WTC11 (cell line): ENCODE data around the gene MAN1B1. TPM values are rescaled to one million over a fixed set of nuclear protein-coding genes. Genes with fewer than 3 reads are reported as not detected.

Experiments
- ATAC-seq: fragments of 200-7000 bp; cut with Tn5 transposase; 2 replicates; pipeline ENCODE4 v1.10.0; 2021; ENCODE audit warnings: mild to moderate bottlenecking, moderate library complexity
- CTCF ChIA-PET: fragments of 300-600 bp; sonication (Branson Sonifier 250); formaldehyde crosslinking; loops from one replicate; lab custom pipeline; 2021; ENCODE audit warnings: antibody characterized with exemption; lab: Charles Lee
- POLR2A ChIA-PET: fragments of 350-600 bp; sonication (Branson Sonifier 250); formaldehyde crosslinking; loops from one replicate; lab custom pipeline; 2021; ENCODE audit warnings: antibody characterized with exemption; lab: Charles Lee
- DNase-seq: peaks from one replicate; pipeline ENCODE4 v3.0.0; 2021; ENCODE audit warnings: low spot score
- H3K27ac Mint-ChIP-seq: 2 replicates; pipeline ENCODE4 v1.8.0; 2021; ENCODE audit warnings: mixed read lengths
- H3K27me3 Mint-ChIP-seq: 2 replicates; pipeline ENCODE4 v1.8.0; 2021; ENCODE audit warnings: low read depth, mild to moderate bottlenecking, moderate library complexity, mixed read lengths
- H3K36me3 Mint-ChIP-seq: 2 replicates; pipeline ENCODE4 v1.8.0; 2021; ENCODE audit warnings: mixed read lengths
- H3K4me1 Mint-ChIP-seq: 2 replicates; pipeline ENCODE4 v1.8.0; 2022; ENCODE audit warnings: mixed read lengths
- H3K4me3 Mint-ChIP-seq: 2 replicates; pipeline ENCODE4 v1.8.0; 2021; ENCODE audit warnings: mild to moderate bottlenecking, moderate library complexity, mixed read lengths
- H3K9me3 Mint-ChIP-seq: 2 replicates; pipeline ENCODE4 v1.8.0; 2021; ENCODE audit warnings: mixed read lengths
- CREB1 ChIP-seq: sonication (generic); formaldehyde crosslinking; IDR thresholded peaks from 2 replicates; pipeline ENCODE4 v1.8.0; 2023; ENCODE audit warnings: mild to moderate bottlenecking, missing genetic modification reagents
- JAZF1 ChIP-seq: fragments of 250-450 bp; sonication (Bioruptor Pico); IDR thresholded peaks from 2 replicates; pipeline ENCODE4 v1.9.0; 2021; ENCODE audit warnings: moderate library complexity, mild to moderate bottlenecking, inconsistent platforms
- JUN ChIP-seq: sonication (generic); formaldehyde crosslinking; IDR thresholded peaks from 2 replicates; pipeline ENCODE4 v1.8.0; 2023; ENCODE audit warnings: mild to moderate bottlenecking, missing genetic modification reagents
- MYBL2 ChIP-seq: sonication (generic); formaldehyde crosslinking; IDR thresholded peaks from 2 replicates; pipeline ENCODE4 v1.8.1; 2023; ENCODE audit warnings: mild to moderate bottlenecking, moderate library complexity, missing genetic modification reagents
- NFATC4 ChIP-seq: fragments of 250-450 bp; sonication (Bioruptor Pico); IDR thresholded peaks from 2 replicates; pipeline ENCODE4 v1.9.0; 2021; ENCODE audit warnings: mild to moderate bottlenecking
- OVOL2 ChIP-seq: fragments of 250-450 bp; sonication (Bioruptor Pico); IDR thresholded peaks from 2 replicates; pipeline ENCODE4 v1.9.0; 2021; ENCODE audit warnings: mild to moderate bottlenecking, borderline replicate concordance
- RELA ChIP-seq: sonication (generic); formaldehyde crosslinking; IDR thresholded peaks from 2 replicates; pipeline ENCODE4 v1.8.1; 2022; ENCODE audit warnings: missing genetic modification reagents, mild to moderate bottlenecking, borderline replicate concordance
- SOX15 ChIP-seq: fragments of 250-450 bp; sonication (Bioruptor Pico); IDR thresholded peaks from 2 replicates; pipeline ENCODE4 v1.9.0; 2021; ENCODE audit warnings: mild to moderate bottlenecking
- ZNF317 ChIP-seq: sonication (generic); formaldehyde crosslinking; IDR thresholded peaks from 2 replicates; pipeline ENCODE4 v1.8.1; 2023; ENCODE audit warnings: low read depth, mild to moderate bottlenecking, moderate library complexity, missing genetic modification reagents, borderline replicate concordance
- ZNF416 ChIP-seq: fragments of 250-450 bp; sonication (Bioruptor Pico); IDR thresholded peaks from 2 replicates; pipeline ENCODE4 v1.9.0; 2021; ENCODE audit warnings: mild to moderate bottlenecking, inconsistent platforms
- total RNA-seq: library from RNA; stranded (reverse); gene quantifications from 3 replicates; pipeline ENCODE4 v1.2.3, GENCODE V29; 2021
- TF ChIP-seq, protein P1 (sequence below): sonication (generic); formaldehyde crosslinking; IDR thresholded peaks from 2 replicates; pipeline ENCODE4 v1.8.1; 2022; ENCODE audit warnings: mild to moderate bottlenecking, missing genetic modification reagents, moderate library complexity, borderline replicate concordance
- TF ChIP-seq, protein P2 (sequence below): fragments of 250-450 bp; sonication (Bioruptor Pico); IDR thresholded peaks from 2 replicates; pipeline ENCODE4 v1.9.0; 2021; ENCODE audit warnings: mild to moderate bottlenecking
- TF ChIP-seq, protein P3 (sequence below): fragments of 250-450 bp; sonication (Bioruptor Pico); IDR thresholded peaks from 2 replicates; pipeline ENCODE4 v1.9.0; 2021; ENCODE audit warnings: mild to moderate bottlenecking, borderline replicate concordance
- TF ChIP-seq, protein P4 (sequence below): fragments of 250-450 bp; sonication (Bioruptor Pico); IDR thresholded peaks from 2 replicates; pipeline ENCODE4 v1.8.0; 2021; ENCODE audit warnings: mild to moderate bottlenecking

Gene MAN1B1
- total RNA-seq, 1 experiment from 2014 or later, result 57.1 TPM

DNA sequence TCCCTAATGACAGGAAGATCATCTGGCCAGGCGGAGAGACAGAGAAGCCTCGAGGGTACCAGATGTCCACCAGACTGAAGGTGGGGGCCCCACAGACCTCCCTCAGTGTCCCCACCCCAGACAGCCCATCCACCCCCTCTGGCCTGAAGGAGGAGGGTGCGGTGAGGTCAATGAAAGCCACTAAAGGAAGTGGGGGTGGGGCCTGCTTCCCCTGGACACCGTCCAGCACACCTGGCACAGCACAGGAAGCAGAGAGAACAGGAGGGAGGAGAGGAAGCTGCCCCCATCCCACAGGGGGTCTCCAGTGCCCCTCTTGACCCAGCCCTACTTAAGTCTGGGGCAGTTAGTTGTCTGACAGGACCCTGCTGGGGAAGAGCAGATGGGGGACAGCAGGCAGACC, 71.8 kb downstream of the MAN1B1 start:
- H3K27ac Mint-ChIP-seq, result no peak overlapping the region
- CTCF ChIA-PET, result interaction anchor here (1.0 to 2.0 kb wide), 3 partner anchors 90 to 130 kb away, joined by 3 to 4 read pairs (median 3); no protein-coding TSS in a partner anchor

More for the DNA sequence above, 71.8 kb downstream of the MAN1B1 start:
- Mint-ChIP-seq H3K4me3 (no peak overlapping the region), H3K4me1 (no peaks in the 10 kb centered on the region), H3K9me3 (no peaks in the 10 kb centered on the region), H3K27me3 (peaks cover 82% of the 10 kb centered on the region), H3K36me3 (no peaks in the 10 kb centered on the region)
- POLR2A ChIA-PET, result no interaction called here
- no peak for TF ChIP-seq CREB1 (CRISPR knock-in tag)
- TF ChIP-seq, protein P1, sequence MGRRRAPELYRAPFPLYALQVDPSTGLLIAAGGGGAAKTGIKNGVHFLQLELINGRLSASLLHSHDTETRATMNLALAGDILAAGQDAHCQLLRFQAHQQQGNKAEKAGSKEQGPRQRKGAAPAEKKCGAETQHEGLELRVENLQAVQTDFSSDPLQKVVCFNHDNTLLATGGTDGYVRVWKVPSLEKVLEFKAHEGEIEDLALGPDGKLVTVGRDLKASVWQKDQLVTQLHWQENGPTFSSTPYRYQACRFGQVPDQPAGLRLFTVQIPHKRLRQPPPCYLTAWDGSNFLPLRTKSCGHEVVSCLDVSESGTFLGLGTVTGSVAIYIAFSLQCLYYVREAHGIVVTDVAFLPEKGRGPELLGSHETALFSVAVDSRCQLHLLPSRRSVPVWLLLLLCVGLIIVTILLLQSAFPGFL, result no peak
- TF ChIP-seq OVOL2 (CRISPR knock-in tag), result no peak
- TF ChIP-seq, protein P2, sequence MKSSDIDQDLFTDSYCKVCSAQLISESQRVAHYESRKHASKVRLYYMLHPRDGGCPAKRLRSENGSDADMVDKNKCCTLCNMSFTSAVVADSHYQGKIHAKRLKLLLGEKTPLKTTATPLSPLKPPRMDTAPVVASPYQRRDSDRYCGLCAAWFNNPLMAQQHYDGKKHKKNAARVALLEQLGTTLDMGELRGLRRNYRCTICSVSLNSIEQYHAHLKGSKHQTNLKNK (CRISPR knock-in tag), result no peak
- TF ChIP-seq, protein P3, sequence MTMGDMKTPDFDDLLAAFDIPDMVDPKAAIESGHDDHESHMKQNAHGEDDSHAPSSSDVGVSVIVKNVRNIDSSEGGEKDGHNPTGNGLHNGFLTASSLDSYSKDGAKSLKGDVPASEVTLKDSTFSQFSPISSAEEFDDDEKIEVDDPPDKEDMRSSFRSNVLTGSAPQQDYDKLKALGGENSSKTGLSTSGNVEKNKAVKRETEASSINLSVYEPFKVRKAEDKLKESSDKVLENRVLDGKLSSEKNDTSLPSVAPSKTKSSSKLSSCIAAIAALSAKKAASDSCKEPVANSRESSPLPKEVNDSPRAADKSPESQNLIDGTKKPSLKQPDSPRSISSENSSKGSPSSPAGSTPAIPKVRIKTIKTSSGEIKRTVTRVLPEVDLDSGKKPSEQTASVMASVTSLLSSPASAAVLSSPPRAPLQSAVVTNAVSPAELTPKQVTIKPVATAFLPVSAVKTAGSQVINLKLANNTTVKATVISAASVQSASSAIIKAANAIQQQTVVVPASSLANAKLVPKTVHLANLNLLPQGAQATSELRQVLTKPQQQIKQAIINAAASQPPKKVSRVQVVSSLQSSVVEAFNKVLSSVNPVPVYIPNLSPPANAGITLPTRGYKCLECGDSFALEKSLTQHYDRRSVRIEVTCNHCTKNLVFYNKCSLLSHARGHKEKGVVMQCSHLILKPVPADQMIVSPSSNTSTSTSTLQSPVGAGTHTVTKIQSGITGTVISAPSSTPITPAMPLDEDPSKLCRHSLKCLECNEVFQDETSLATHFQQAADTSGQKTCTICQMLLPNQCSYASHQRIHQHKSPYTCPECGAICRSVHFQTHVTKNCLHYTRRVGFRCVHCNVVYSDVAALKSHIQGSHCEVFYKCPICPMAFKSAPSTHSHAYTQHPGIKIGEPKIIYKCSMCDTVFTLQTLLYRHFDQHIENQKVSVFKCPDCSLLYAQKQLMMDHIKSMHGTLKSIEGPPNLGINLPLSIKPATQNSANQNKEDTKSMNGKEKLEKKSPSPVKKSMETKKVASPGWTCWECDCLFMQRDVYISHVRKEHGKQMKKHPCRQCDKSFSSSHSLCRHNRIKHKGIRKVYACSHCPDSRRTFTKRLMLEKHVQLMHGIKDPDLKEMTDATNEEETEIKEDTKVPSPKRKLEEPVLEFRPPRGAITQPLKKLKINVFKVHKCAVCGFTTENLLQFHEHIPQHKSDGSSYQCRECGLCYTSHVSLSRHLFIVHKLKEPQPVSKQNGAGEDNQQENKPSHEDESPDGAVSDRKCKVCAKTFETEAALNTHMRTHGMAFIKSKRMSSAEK, result no peak
- TF ChIP-seq MYBL2, result no peak
- TF ChIP-seq ZNF317 (CRISPR knock-in tag), result no peak
- TF ChIP-seq ZNF416 (CRISPR knock-in tag), result no peak
- no peak for TF ChIP-seq NFATC4 (CRISPR knock-in tag)
- TF ChIP-seq, protein P4, sequence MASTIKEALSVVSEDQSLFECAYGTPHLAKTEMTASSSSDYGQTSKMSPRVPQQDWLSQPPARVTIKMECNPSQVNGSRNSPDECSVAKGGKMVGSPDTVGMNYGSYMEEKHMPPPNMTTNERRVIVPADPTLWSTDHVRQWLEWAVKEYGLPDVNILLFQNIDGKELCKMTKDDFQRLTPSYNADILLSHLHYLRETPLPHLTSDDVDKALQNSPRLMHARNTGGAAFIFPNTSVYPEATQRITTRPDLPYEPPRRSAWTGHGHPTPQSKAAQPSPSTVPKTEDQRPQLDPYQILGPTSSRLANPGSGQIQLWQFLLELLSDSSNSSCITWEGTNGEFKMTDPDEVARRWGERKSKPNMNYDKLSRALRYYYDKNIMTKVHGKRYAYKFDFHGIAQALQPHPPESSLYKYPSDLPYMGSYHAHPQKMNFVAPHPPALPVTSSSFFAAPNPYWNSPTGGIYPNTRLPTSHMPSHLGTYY (CRISPR knock-in tag), result no peak
- TF ChIP-seq SOX15, result no peak
- TF ChIP-seq JUN (CRISPR knock-in tag), result no peak
- no peak for TF ChIP-seq RELA (CRISPR knock-in tag)
- no peak for TF ChIP-seq JAZF1 (CRISPR knock-in tag)
- ATAC-seq, result no peak
- no peak for DNase-seq

Other genes with a start within 250 kb of the MAN1B1 start
- gene AJM1, start 244.5 kb upstream of the MAN1B1 start, total RNA-seq, result 1.6 to 1.7 TPM (median 1.6 TPM) in 3 replicates
- 138 to 176 TPM (median 173 TPM) in 3 replicates for gene PHPT1, start 237.6 kb upstream of the MAN1B1 start, total RNA-seq
- 6.7 to 12.1 TPM (median 10.9 TPM) in 3 replicates for gene MAMDC4, start 234.6 kb upstream of the MAN1B1 start, total RNA-seq
- gene EDF1, start 220.7 kb upstream of the MAN1B1 start, total RNA-seq, result 312 to 334 TPM (median 328 TPM) in 3 replicates
- gene TRAF2, start 200.5 kb upstream of the MAN1B1 start, total RNA-seq, result 55.0 to 62.5 TPM (median 61.3 TPM) in 3 replicates
- gene FBXW5, start 142.2 kb upstream of the MAN1B1 start, total RNA-seq, result 58.2 to 70.5 TPM (median 63.9 TPM) in 3 replicates
- 0.85 to 1.7 TPM (median 1.5 TPM) in 3 replicates for gene C8G, start 141.7 kb upstream of the MAN1B1 start, total RNA-seq
- 1.9 to 4.7 TPM (median 3.4 TPM) in 3 replicates for gene LCN12, start 134.7 kb upstream of the MAN1B1 start, total RNA-seq
- gene PTGDS, start 109.5 kb upstream of the MAN1B1 start, total RNA-seq, result 2.2 to 4.0 TPM (median 2.9 TPM) in 3 replicates
- 0.27 to 0.50 TPM (median 0.34 TPM) in 3 replicates for gene LCNL1, start 104.0 kb upstream of the MAN1B1 start, total RNA-seq
- 44.1 to 45.3 TPM (median 44.6 TPM) in 3 replicates for gene PAXX, start 94.6 kb upstream of the MAN1B1 start, total RNA-seq
- 0.31 to 0.41 TPM in 2 of 3 replicates, not detected in the other for gene CLIC3, start 90.4 kb upstream of the MAN1B1 start, total RNA-seq
- gene ABCA2, start 58.7 kb upstream of the MAN1B1 start, total RNA-seq, result 19.2 to 28.3 TPM (median 25.9 TPM) in 3 replicates
- gene FUT7, start 54.9 kb upstream of the MAN1B1 start, total RNA-seq, result not detected in 3 replicates
- 64.3 to 68.8 TPM (median 64.5 TPM) in 3 replicates for gene NPDC1, start 40.8 kb upstream of the MAN1B1 start, total RNA-seq
- gene ENTPD2, start 32.9 kb upstream of the MAN1B1 start, total RNA-seq, result 8.3 to 9.6 TPM (median 9.2 TPM) in 3 replicates
- 52.0 to 67.0 TPM (median 53.6 TPM) in 3 replicates for gene SAPCD2, start 16.4 kb upstream of the MAN1B1 start, total RNA-seq
- 12.1 to 17.7 TPM (median 14.3 TPM) in 3 replicates for gene UAP1L1, start 9.5 kb upstream of the MAN1B1 start, total RNA-seq
- gene DPP7, start 27.7 kb downstream of the MAN1B1 start, total RNA-seq, result 38.9 to 43.7 TPM (median 42.1 TPM) in 3 replicates
- 4.0 to 6.6 TPM (median 4.1 TPM) in 3 replicates for gene GRIN1, start 52.2 kb downstream of the MAN1B1 start, total RNA-seq
- 1.1 to 2.2 TPM (median 2.1 TPM) in 3 replicates for gene LRRC26, start 83.1 kb downstream of the MAN1B1 start, total RNA-seq
- gene TMEM210, start 85.1 kb downstream of the MAN1B1 start, total RNA-seq, result not detected in 3 replicates
- 61.0 to 80.9 TPM (median 61.2 TPM) in 3 replicates for gene ANAPC2, start 101.6 kb downstream of the MAN1B1 start, total RNA-seq
- 102 to 105 TPM (median 103 TPM) in 3 replicates for gene SSNA1, start 101.7 kb downstream of the MAN1B1 start, total RNA-seq
- gene TPRN, start 113.8 kb downstream of the MAN1B1 start, total RNA-seq, result 33.4 to 43.1 TPM (median 38.1 TPM) in 3 replicates
- 46.7 to 50.6 TPM (median 47.4 TPM) in 3 replicates for gene TMEM203, start 118.7 kb downstream of the MAN1B1 start, total RNA-seq
- gene NDOR1, start 118.7 kb downstream of the MAN1B1 start, total RNA-seq, result 40.3 to 49.0 TPM (median 43.2 TPM) in 3 replicates
- 13.3 to 14.8 TPM (median 14.3 TPM) in 3 replicates for gene RNF208, start 135.3 kb downstream of the MAN1B1 start, total RNA-seq
- 2.8 to 3.5 TPM (median 2.9 TPM) in 3 replicates for gene CYSRT1, start 138.2 kb downstream of the MAN1B1 start, total RNA-seq
- gene RNF224, start 140.5 kb downstream of the MAN1B1 start, total RNA-seq, result 0.32 to 0.59 TPM (median 0.41 TPM) in 3 replicates
- 0.13 to 0.23 TPM (median 0.14 TPM) in 3 replicates for gene SLC34A3, start 143.9 kb downstream of the MAN1B1 start, total RNA-seq
- gene TUBB4B, start 154.3 kb downstream of the MAN1B1 start, total RNA-seq, result 373 to 376 TPM (median 375 TPM) in 3 replicates
- gene STPG3, start 164.3 kb downstream of the MAN1B1 start, total RNA-seq, result 0.21 to 0.26 TPM in 2 of 3 replicates, not detected in the other
- gene NELFB, start 168.3 kb downstream of the MAN1B1 start, total RNA-seq, result 93.7 to 95.0 TPM (median 94.7 TPM) in 3 replicates
- 7.3 to 11.8 TPM (median 11.3 TPM) in 3 replicates for gene TOR4A, start 190.7 kb downstream of the MAN1B1 start, total RNA-seq
- 46.7 to 52.4 TPM (median 51.5 TPM) in 3 replicates for gene NRARP, start 215.3 kb downstream of the MAN1B1 start, total RNA-seq